AG09309 (cell line): Measurements from ENCODE around the gene HSF2BP.
"Not testable (repeated sequence)": the region's sequence is repeated elsewhere in the genome, so short reads cannot be mapped to it uniquely, and the experiment has no call there.

Experiments used
- DNase-seq: peaks from one replicate; pipeline ENCODE4 v3.0.0-alpha.2; 2010; ENCODE audit warnings: low read depth
- H3K4me3 ChIP-seq: 2 replicates; pipeline ENCODE4 v1.5.1; 2011; ENCODE audit warnings: mild to moderate bottlenecking, low read depth, low read length, moderate library complexity; ENCODE audit not compliant: control insufficient read depth
- TF ChIP-seq, protein P1 (sequence below): IDR thresholded peaks from 2 replicates; pipeline ENCODE4 v1.5.1; 2011; ENCODE audit warnings: mild to moderate bottlenecking, low read depth, low read length, inconsistent platforms; ENCODE audit not compliant: insufficient read depth, control insufficient read depth; ENCODE audit errors: missing control alignments

Gene HSF2BP

DNA sequence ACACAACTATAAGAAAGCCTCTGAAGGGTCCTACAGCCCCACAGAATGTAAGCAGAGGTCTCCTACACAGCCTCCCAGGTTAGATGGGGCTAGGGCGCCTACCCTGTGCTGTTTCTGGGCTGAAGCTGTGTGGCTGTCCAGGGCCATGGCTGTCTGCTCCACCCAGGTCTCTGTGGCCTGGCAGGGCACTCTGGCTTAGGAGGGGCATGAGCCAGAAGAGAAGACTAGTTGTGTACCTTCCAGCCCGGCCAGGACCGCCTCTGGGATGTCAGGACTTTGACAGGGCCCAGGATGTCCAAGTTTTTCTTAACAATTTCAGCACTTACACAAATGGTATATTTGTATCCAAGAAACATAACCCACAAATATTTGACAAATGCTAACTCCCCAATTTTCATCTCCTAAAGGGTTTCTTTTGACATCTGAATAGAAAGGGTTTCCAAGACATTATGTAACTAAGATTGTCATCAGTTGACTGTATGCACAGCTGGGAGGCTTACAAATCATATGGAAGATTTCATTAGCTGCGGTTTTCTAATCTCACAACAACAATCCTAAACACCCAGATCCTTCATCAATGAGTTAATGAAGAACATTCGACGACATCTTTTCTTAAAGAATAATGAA, 80.5 kb downstream of the HSF2BP start:
- no peak for DNase-seq
- TF ChIP-seq, protein P1, sequence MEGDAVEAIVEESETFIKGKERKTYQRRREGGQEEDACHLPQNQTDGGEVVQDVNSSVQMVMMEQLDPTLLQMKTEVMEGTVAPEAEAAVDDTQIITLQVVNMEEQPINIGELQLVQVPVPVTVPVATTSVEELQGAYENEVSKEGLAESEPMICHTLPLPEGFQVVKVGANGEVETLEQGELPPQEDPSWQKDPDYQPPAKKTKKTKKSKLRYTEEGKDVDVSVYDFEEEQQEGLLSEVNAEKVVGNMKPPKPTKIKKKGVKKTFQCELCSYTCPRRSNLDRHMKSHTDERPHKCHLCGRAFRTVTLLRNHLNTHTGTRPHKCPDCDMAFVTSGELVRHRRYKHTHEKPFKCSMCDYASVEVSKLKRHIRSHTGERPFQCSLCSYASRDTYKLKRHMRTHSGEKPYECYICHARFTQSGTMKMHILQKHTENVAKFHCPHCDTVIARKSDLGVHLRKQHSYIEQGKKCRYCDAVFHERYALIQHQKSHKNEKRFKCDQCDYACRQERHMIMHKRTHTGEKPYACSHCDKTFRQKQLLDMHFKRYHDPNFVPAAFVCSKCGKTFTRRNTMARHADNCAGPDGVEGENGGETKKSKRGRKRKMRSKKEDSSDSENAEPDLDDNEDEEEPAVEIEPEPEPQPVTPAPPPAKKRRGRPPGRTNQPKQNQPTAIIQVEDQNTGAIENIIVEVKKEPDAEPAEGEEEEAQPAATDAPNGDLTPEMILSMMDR = no peak

DNA sequence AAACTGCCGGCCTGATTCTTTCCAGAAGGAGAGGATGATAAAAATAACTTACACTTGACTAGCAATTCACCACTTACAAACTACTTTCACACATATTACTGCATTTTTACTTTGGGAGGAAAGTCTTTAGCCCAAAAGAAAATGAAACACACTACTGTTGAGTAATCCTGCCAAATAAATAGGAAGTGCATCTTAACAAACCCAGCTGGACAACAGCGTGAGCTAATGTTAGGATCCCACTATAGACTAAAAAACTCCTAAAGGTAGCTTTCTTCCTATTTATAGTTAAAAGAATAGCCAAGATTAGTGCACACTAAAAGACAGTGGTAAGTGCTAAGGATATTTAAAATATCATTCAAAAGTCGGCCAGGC, 83.8 kb downstream of the HSF2BP start:
- DNase-seq = no peak
- H3K4me3 ChIP-seq = no peak overlapping the region
- TF ChIP-seq, protein P1 = no peak

More for the DNA sequence above, 80.5 kb downstream of the HSF2BP start:
- no peak overlapping the region for H3K4me3 ChIP-seq

DNA sequence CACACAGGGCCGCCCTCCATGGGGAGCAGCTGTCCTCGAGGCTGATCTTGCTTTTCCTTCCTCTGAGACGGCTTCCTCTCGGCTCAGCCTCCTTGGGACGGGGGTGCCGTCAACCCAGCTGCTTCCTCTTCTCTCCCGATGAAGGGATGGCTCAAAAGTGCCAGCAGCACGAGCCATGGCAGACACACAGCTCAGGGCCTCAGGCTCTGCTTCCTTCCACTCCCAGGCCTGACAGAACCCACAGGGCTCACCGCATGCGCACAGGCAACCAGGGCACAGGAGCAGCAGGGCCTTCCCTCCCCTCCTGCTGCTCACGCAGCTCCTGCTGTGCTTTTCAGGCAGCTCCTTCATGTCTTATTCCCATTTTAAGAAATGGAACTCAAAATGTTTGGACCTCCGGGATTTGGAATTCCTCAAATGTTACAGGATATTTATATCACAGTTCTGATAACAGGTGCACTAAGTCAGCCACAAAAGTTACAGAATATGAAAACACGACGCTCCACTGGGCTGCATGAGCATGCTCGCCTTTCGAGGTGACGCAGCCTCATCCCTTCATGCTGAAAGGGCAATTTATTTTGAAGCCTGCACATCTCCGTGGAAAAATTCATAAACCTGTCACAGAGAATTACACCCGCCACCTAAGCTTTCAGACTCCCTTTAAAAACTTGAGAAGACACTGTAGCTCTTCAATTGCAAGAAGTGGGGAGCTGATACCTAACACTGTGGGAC, 84.4 kb downstream of the HSF2BP start:
- TF ChIP-seq, protein P1 = no peak
- DNase-seq = no peak

DNA sequence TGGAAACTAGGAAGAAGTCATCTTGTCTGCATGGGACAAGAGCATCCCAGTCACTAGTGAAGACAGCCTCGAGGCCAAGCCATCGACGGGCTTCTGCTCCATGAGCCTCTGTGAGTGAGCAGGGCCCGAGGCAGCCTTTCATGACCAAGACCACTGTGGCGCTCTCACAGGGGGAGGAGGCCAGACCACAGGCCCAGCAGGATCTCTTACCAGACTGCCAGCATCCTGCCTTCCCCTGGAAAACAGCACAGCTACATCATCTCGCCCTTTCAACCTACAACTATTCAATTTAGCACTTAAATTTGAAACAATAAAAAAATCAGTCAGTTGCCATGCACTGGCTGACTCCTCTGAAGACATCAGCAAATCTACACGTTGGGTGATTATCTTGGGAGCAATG, 85.4 kb downstream of the HSF2BP start:
- TF ChIP-seq, protein P1 = no peak
- no peak overlapping the region for H3K4me3 ChIP-seq
- DNase-seq = no peak

More for the DNA sequence above, 84.4 kb downstream of the HSF2BP start:
- no peak overlapping the region for H3K4me3 ChIP-seq

DNA sequence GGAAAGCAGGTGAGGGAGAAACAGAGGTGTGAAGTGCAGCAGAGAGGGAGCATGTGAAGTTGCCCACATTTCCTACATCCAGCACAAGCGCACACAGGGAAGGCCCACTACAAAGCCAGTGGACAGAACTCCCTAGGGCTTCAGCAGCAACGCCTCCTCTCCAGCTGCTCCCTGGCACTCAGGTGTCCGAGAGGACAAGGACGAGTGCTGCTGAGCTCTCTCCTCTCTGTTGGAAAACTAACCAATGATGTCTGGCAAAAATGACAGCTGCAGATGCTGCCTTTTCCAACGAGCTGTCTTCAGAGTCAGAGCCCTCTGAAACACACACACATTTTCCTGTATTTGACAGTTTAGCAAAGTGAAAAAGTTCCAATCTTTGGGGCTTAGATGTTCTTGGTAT, 86.8 kb downstream of the HSF2BP start:
- H3K4me3 ChIP-seq = no peak overlapping the region
- TF ChIP-seq, protein P1 = no peak
- no peak for DNase-seq

DNA sequence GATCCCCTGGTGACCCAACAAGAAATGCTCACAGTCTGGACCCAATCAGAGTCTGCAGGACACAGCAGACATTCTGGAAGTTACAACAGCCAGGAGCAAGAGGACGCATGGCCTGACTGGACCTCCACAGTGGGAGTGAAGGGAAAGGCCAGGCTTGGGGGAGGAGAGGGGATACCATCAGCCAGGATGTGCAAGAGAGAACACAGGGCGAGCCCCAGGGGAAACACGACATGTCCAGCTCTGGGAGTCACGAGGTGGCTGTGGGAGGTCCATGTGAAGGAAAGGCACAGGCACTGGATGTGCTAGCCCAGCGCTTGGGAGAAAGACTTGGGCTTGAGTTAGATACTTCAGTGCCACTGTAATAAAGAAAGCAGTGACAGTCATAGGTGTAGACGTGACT, 87.3 kb downstream of the HSF2BP start:
- DNase-seq = no peak
- no peak overlapping the region for H3K4me3 ChIP-seq
- TF ChIP-seq, protein P1 = no peak

DNA sequence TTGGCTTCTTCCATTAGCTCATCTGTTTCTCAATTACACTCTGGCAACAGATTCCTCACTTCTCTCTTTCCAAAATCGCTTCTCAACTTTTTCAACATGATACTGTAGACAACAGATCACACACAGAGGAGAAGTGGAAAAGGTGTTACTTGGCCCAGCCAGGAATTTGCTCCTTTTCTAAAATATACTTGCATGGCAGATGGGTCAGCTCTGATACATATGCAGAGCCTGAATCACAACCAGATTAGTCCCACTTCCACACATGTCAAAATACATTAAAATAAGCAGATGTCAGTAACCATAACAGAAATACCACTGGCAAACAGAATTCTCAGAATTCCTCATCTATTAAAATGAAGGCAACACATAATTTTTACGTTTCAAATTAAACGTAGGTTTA, 89.1 kb downstream of the HSF2BP start:
- not testable (repeated sequence) for H3K4me3 ChIP-seq, DNase-seq

DNA sequence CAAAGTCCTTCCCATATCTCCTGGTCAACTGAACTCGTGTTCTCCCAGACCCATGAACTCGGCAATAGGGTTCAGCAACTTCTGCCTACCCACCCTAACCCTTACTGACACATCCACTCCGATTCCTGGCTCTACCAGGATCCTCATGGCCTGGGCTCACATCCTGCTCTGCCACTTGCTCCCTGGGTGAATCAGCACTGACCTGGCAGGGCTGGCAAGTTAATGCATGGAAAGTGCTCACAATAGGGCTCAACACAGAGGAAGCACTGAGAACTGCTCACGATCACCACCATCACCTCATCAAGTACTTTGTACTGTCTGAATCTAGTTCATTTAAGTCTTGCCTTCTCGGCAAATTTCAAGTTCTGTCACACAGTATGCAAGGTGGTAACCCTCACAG, 96.8 kb downstream of the HSF2BP start:
- H3K4me3 ChIP-seq, DNase-seq: not testable (repeated sequence)

DNA sequence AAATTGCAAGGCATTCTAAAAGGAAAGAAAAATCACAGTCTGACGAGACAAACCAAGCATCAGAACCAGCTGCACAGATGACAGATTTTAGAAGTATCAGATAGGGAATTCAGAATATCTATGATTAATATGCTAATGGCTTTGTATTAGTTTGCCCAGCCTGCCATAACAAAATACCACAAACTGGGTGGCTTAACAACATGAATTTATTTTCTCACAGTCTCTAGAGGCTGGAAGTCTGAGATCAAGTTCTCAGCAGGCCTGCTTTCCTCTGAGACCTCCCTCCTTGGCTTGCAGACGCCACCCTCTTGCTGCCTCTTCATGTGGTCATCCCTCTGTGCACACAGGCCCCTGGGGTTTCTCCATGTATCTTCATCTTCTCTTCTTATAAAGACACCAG, 118.7 kb downstream of the HSF2BP start:
- H3K4me3 ChIP-seq, DNase-seq: not testable (repeated sequence)

DNA sequence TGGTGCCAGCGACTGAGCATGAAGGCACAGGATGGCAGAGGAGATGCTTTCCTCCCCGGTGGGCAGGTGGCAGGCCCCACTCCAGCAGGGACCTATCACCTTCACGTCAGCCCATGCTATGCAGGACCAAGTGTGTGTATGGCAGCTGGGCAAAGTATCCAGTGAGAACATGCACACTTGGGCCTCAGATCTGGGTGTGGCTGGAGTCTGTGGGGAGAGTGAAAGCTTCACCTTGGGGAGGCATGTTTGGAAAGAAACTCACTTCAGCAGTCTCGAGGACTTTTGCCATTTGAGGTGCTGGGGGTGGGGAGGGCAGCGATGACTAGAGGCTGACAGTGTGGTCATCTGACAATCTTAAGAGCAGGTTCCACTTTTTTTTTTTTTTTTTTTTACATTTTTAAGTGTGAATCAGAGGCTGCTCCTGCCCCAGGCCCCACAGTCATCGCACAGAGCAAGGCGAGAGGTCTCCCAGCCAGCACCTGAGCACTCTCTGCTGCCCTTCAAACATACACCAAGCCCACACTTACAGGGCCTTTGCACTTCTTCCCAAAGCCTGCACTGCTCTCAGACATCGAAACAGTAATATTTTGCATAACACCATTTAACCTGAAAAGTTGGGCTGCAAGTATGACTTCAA, 136.7 kb downstream of the HSF2BP start:
- not testable (repeated sequence) for DNase-seq, H3K4me3 ChIP-seq
